Measurements from ENCODE around the gene CHAC2. TPM values are rescaled to one million over a fixed set of nuclear protein-coding genes. Genes with fewer than 3 reads are reported as not detected.

The CHAC2 gene
- total and polyA plus RNA-seq, 2 of the 4 experiments (the other 2 are of a cell fraction): 2.4 to 3.9 TPM

DNA sequence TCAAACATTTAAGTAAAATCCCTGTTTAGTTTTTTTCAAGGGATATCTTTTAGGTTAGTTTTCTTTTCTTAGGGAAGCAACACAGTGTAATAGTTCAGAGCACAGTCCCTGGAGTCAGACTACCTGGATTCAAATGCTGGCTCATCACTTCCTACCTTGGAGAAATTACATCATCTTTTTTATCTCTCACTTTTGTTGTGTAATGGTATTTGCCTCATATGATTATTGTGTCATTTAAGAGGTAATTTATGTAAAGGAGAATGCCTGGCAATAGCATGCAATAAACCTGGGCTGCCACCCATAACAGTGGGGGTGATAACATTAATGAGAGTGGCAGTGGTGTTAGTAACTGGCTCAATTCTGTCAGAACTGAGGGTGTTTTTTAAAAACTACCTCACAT, 45.5 kb downstream of the CHAC2 start:
- H4K8ac ChIP-seq (ENCODE audit: low read depth in 2 of 2, low read length in 2 of 2): no peak overlapping the region
- H3K9ac ChIP-seq (ENCODE audit: low read depth, low read length): no peak overlapping the region
- no peak overlapping the region for H2BK15ac ChIP-seq (ENCODE audit: low read depth, low read length)
- H4K20me1 ChIP-seq (ENCODE audit: insufficient read depth, low read length): no peaks in the 10 kb centered on the region
- no peak overlapping the region for H2BK20ac ChIP-seq (ENCODE audit: low read depth, low read length)
- ATAC-seq (ENCODE audit: low read depth): no peak
- dilution Hi-C loops (cut with HindIII; ENCODE audit: low sequenced_read_pairs, unreplicated experiment) (no loop called here), in situ Hi-C loops (cut with MboI; ENCODE audit: low sequenced_read_pairs) (no loop called here), intact Hi-C loops (cut with micrococcal nuclease) (loop anchor here (5.0 kb wide), 1 partner anchor 79 kb away; no protein-coding TSS in a partner anchor)
- no peak overlapping the region for H3K27ac ChIP-seq (ENCODE audit: insufficient read depth, low read length)
- no peak overlapping the region for H3K56ac ChIP-seq (ENCODE audit: extremely low read depth, insufficient read depth, low read length)
- no peak overlapping the region for H2BK5ac ChIP-seq (ENCODE audit: low read depth, low read length, poor library complexity, severe bottlenecking)
- H2AK5ac ChIP-seq (ENCODE audit: low read depth, low read length): no peak overlapping the region
- no peak overlapping the region for H3K4me3 ChIP-seq (ENCODE audit: insufficient read depth, low read depth, low read length)
- POLR2A ChIA-PET (ENCODE audit: unreplicated experiment): interaction anchor here (0.6 kb wide), 1 partner anchor 771 kb away, joined by 4 read pairs; no protein-coding TSS in a partner anchor
- no peak overlapping the region for H4K91ac ChIP-seq (ENCODE audit: insufficient read depth, low read depth, low read length)
- peaks cover 18% of the 10 kb centered on the region for H3K36me3 ChIP-seq (ENCODE audit: control insufficient read depth, insufficient read depth, low read length)
- no peaks in the 10 kb centered on the region for H3K4me1 ChIP-seq (ENCODE audit: control insufficient read depth, insufficient read depth, low read length)
- H3K23ac ChIP-seq (ENCODE audit: low read depth, low read length): no peak overlapping the region
- H3K27me3 ChIP-seq (ENCODE audit: control insufficient read depth, insufficient read depth, low read length): no peaks in the 10 kb centered on the region
- CTCF ChIA-PET: no interaction called here
- no peak for DNase-seq
- no peak overlapping the region for H2AFZ ChIP-seq (replicated peaks; ENCODE audit: low read length, poor library complexity)
- no peak overlapping the region for H3K14ac ChIP-seq (replicated peaks; ENCODE audit: low read depth, low read length)
- H3K79me1 ChIP-seq (ENCODE audit: low read depth in 1 of 2, low read length in 2 of 2): no peaks in the 10 kb centered on the region
- no peak overlapping the region for H3K18ac ChIP-seq (ENCODE audit: low read depth, low read length)
- H3K4ac ChIP-seq (ENCODE audit: low read depth, low read length): no peak overlapping the region
- no peaks in the 10 kb centered on the region for H3K9me1 ChIP-seq (ENCODE audit: insufficient read depth, low read length)
- H3K9me3 ChIP-seq (ENCODE audit: control insufficient read depth, insufficient read depth, low read length): no peaks in the 10 kb centered on the region
- TF ChIP-seq NFE2L2 (IDR thresholded peaks at IDR 0.05; ENCODE audit: low read depth, low read length) (no peak), USF2 (IDR thresholded peaks at IDR 0.05; ENCODE audit: low read depth, low read length) (no peak), RFX5 (IDR thresholded peaks at IDR 0.05; ENCODE audit: low read depth, low read length) (no peak), RCOR1 (IDR thresholded peaks at IDR 0.05; ENCODE audit: insufficient replicate concordance, low read length) (no peak), SMC3 (IDR thresholded peaks at IDR 0.05; ENCODE audit: low read depth, low read length) (no peak), RAD21 (IDR thresholded peaks at IDR 0.05; ENCODE audit: low read length) (no peak), MAFK (IDR thresholded peaks at IDR 0.05; ENCODE audit: low read depth, low read length) (no peak), MXI1 (IDR thresholded peaks at IDR 0.05; ENCODE audit: borderline replicate concordance, low read depth, low read length) (no peak), CEBPB (IDR thresholded peaks at IDR 0.05; ENCODE audit: low read depth, low read length) (no peak), CHD1 (IDR thresholded peaks at IDR 0.05; ENCODE audit: low read depth, low read length) (no peak), BHLHE40 (IDR thresholded peaks at IDR 0.05; ENCODE audit: low read depth, low read length) (no peak), CTCF (conservative IDR thresholded peaks at IDR 0.05; ENCODE audit: low read depth, low read length) (no peak), MAZ (IDR thresholded peaks at IDR 0.05; ENCODE audit: borderline replicate concordance, low read depth, low read length) (no peak), POLR2A (IDR thresholded peaks at IDR 0.05; ENCODE audit: low read depth, low read length) (no peak), FOS (IDR thresholded peaks at IDR 0.05; ENCODE audit: low read depth, low read length) (no peak)
- TF ChIP-seq, protein P1, sequence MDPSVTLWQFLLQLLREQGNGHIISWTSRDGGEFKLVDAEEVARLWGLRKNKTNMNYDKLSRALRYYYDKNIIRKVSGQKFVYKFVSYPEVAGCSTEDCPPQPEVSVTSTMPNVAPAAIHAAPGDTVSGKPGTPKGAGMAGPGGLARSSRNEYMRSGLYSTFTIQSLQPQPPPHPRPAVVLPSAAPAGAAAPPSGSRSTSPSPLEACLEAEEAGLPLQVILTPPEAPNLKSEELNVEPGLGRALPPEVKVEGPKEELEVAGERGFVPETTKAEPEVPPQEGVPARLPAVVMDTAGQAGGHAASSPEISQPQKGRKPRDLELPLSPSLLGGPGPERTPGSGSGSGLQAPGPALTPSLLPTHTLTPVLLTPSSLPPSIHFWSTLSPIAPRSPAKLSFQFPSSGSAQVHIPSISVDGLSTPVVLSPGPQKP (IDR thresholded peaks at IDR 0.05; ENCODE audit: borderline replicate concordance, low read depth, low read length): no peak
- no TSS peak for BruUV-seq (replicated peaks)
- no peak overlapping the region for H3K4me2 ChIP-seq (ENCODE audit: low read depth, low read length)
- no peak overlapping the region for H4K5ac ChIP-seq (ENCODE audit: low read depth, low read length)
- no peak overlapping the region for H2AK9ac ChIP-seq (replicated peaks; ENCODE audit: low read depth, low read length, poor library complexity)
- no peak overlapping the region for H2BK120ac ChIP-seq (ENCODE audit: low read depth, low read length)

All from IMR-90 (cell line).